GM21367 (cell line): ENCODE data around the gene ZG16B.

ENCODE experiments used
- ATAC-seq: cut with Tn5 transposase; IDR thresholded peaks from one replicate; pipeline ENCODE4 v1.9.1; 2021; ENCODE audit not compliant: unreplicated experiment

ZG16B gene

DNA sequence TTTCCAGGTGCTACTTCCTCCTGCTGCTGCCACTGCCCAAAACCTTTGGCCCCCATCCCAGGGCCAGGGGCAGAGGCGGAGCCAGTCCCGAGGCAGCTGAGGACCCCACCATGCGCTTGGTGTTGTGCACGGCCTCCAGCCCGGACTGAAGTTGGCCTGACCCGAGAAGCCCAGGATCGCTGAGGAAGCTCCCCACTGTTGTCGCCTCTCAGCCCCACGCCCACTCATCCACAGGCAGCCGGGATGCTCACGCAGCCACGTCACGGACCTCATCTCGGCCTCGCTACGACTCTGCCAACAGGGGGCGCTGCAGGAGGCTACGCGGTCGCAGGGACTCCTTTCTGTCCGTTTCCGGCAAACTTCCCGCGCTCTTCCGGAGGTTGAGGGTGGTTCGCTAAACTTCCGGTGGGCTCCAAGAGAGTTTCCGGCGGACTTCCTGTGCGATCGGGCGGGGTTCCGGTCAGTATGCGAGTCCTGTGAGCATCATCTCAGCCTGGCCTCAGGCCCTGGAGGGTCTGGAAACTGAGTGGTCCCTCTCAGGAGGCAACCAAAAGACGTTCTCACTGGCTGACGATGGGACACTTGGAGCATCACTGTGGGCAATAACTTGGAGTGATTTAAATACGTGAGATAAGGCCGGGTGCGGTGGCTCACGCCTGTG, 12.4 kb downstream of the ZG16B start:
- ATAC-seq, result no peak

DNA sequence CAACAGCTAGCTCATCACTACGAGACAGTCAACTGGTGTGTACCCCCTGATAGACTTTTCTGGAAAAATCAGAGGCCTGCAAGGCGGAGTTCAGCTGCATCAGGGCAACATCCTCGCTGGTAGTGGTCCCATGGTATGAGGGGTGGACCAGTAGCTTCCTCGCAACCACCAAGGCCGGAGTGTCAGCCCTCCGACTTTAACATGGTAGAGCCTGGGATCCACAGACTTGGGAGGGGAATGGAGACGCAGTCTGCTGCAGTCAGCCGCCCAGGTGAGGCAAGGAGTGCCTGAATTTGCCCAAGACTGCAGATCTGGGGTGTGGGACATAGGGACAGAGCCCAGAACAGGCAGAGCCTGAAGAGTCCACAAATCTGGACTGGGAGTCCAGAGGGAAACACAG, 13.4 kb downstream of the ZG16B start:
- no peak for ATAC-seq

DNA sequence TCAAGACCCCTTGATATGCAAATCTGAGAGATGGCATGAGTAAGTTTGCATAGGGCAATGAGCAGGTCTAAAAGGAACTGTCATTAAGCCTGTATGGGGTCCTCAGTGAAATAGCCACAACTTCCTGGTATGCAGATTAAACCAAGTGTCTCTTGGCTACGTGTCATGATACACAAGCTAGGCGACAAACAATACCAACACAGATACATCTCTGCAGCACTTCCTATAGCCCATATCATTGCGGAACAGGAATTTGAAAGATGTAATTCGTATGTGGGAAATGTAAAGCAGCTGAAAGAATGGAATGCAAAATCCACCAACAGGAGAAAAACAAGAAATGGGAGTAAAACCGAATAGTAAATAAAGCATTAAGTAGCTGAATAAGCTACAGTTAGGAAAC, 15.0 kb downstream of the ZG16B start:
- no peak for ATAC-seq

DNA sequence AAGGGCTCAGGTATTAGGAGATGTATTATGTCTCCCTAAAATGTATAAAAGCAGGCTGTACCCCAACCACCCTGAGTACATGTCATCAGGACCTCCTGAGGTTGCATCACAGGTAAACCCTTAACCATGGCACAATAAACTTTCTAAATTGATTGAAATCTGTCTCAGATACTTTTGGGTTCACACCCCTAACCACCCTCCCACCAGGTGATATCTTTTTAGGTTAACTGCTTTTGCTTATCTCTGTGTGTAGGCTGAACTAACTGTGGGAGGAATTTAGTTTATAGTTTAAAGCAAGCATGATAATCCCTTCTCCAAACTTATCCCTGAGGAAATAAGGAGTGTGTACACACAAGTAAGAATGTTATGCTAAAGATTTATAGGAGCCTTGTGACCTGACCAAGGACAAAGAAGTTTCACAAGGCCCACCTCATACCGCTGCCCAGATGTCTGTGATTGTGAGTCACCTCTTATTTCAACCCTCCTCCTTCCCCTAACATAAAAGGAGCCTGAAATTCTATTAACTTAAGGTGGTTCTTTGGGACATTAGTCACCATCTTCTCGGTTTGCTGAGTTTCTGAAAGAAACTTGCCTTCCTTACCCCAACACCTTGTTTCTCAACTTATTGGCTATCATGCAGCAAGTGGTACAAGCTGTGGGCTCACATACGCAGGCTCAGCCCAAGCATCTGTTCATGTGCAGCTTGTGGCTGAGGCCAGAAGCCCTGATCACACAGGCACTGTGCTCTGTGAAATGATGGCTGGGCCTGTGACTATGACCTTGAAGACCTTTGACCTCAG, 16.6 kb downstream of the ZG16B start:
- no peak for ATAC-seq

DNA sequence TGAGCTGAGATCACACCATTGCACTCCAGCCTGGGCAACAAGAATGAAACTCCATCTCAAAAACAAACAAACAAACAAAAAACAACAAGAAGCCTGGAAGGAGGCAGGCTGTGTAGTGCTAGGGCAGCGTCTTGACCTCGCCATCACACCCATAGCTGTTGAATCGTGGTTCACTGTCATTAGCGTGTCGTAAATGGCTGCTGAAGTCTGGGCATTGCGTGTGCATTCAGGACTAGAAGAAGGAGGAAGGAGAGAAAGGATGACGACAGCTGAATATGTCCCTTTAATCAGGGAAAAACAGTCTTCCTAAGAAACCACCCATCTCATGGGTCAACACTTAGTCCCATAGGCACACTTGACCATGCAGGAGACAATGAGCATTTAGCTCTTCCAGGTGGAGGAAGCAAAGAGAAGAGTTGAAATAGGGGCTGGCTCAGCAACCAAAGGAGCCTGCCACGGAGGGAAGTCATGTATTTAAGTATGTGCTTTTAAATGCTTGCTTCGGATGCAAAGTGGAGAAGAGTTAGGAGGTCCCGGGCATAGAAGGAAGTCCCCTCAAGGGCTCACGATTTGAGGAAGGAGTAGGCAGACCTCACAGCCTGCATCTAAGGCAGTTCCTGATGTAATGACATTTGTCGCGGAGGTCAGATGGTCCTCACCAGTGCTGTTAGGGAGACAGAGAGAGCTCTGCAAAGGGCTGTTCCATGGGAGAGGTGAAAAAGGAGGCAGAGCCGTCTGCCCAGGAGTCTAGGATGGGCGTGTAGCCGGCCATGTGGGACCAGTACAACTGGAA, 19.0 kb downstream of the ZG16B start:
- no peak for ATAC-seq

DNA sequence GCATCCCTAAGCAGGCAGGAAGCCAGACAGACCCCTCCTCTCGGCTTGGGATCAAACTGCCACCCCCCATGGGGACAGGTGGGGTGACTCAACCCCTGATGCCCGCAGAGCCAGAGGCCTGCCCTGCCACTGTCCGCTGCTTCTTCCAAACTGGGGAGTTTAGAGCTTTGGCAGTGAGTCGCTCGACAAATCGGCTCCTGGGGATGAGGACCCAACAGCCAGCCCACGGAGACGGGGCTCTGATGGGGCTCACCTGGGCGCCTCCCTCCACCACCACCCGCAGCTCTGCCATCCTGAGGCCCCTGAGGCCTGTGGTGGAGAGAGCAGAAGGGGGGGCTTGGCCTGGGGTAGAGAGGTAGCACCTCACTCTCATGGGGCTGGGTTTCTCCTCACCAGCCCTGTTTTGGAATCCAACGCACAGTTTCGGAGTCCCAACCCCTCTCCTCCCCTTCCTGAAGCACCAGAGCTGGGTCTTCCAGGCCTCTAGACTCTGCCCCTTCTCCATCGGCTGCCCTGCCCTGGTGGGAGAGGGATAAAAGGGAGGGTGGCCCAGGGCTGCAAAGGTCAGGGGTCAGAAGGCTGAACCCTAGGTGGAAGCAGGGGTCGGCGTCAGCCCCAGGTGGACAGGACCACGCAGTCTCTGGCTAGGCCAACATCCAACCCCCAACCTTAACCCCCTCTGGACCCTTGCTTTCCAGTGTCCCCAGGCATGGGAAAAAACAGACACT, 22.1 kb downstream of the ZG16B start:
- ATAC-seq, result no peak

DNA sequence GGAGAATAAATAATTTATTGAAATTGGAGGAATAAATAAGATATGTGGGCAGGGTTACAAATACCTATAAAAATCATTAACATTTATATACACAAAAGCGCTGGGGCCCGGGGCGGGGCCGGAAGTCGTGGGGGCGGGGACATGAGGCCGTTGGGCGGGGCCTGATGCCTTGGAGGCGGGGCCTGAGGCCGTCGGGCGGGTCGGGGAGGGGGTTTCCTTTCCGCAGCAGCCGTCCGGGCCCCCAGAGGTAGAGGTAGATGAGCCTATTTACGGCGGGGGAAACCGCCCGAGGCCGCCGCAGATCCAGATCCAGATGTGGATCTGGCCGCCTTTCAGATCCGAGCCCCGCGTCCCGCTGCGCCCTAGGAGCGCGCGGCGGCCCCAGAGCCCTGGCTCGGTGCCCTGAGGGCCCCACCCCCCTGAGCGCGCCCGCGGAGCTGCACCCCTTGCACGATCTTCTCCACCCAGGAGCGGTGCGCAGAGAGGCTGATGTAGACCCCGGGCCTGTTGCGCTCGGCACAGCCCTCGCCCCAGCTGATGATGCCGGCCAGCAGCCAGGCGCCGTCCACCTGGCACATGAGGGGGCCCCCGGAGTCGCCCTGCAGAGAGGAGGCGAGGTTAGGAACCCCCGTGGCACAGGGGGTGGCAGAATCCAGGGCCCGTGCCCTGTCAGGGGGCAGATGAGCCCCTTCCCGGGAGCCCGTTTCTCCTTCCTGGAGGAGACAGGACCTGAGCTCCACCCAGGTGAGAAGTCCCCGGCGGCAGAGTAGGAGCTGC, 22.8 kb downstream of the ZG16B start:
- ATAC-seq, result no peak

DNA sequence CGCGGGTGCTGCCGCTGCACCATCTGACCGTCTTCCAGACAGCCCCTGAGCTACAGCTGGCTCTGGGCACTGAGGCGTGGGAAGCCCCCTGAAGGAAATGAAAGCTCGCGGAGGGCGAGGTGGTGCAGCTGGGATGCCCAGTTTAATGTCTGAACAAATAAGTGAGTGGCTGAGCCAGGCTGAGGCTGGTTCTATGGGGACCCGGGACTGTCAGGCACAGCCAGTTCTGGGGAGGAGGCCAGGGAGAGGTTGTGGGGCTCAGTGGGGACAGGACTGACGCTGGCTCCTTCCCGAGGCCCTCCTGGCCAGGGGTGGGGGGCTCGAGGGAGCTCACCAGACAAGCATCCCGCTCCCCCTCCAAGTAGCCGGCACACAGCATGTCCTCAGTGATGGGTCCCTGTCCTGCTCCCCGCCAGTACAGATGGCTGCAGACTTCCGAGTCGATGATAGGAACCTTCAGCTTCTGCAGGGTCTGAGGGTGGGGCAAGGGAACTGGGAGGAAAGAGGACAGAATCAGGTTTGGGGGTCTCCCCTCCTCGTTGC, 23.5 kb downstream of the ZG16B start:
- no peak for ATAC-seq

DNA sequence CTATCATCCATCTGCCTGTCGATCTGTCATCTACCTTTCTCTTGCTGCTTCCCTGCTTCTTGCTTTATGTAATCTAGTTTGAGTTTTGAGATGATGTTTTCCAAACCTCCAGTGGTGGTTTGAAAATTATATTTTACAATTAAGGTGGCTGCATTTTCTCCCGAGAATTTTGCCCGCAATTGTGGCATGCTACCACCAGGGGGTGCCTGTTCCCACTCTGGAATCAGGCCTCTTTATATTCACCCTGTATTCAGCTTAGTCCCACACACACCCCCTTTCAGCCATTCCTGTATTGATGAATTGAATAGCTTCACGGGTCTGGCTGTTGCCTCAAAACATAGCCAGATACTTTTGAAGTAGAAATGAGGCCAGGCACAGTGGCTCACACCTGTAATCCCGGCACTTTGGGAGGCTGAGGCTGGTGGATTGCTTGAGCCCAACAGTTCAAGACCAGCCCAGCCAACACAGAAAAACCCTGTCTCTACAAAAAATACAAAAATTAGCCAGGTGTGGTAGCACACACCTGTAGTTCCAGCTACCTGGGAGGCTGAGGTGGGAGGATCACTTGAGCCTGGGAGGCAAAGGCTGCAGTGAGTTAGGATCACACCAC, 24.7 kb downstream of the ZG16B start:
- no peak for ATAC-seq

DNA sequence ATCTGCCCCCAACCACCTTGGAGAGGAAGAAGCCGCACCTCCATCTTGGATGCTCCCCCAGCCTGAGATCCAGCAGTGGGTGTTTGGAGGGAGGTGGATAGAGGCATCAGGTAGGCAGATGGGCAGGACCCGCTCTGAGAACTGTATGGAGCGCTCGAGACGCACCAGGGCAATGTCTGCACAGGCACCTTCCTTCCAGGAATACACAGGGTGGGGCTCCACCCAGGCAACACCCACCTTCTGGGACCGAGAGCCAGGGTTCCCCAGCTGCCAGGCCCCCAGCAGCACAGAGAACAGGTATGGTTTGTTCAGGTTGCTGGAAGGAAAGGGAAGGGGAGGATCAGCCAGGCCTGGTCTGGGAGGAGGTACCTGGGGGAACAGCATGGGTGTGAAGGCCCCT, 25.4 kb downstream of the ZG16B start:
- ATAC-seq, result no peak

DNA sequence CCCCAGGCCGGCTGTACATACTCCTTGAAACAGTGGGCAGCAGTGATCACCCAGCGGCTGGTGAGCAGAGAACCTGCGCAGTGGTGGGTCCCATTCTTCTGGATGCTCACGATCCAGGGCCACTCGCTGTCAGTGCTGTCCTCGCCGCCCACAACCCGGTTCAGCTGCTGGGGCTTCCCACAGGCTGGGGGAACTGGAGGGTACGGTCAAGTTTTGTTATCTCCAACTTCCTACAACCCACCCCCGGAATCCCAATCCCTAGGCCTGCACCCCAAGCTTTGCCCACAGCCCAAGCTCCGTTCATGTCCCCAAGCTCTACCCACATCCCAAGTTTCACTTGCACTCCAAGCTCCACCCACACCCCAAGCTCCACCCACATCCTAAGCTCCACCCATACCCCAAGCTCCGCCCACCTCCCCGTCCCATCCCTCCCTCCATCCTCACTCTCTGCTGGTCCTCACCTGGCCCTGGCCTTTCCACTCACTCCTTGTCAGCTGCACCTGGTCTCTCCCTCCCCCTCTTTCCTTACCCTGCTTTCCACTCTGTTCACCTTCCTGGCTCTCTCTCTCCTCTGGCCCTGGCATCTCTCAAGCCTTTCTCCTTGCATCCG, 26.1 kb downstream of the ZG16B start:
- no peak for ATAC-seq

DNA sequence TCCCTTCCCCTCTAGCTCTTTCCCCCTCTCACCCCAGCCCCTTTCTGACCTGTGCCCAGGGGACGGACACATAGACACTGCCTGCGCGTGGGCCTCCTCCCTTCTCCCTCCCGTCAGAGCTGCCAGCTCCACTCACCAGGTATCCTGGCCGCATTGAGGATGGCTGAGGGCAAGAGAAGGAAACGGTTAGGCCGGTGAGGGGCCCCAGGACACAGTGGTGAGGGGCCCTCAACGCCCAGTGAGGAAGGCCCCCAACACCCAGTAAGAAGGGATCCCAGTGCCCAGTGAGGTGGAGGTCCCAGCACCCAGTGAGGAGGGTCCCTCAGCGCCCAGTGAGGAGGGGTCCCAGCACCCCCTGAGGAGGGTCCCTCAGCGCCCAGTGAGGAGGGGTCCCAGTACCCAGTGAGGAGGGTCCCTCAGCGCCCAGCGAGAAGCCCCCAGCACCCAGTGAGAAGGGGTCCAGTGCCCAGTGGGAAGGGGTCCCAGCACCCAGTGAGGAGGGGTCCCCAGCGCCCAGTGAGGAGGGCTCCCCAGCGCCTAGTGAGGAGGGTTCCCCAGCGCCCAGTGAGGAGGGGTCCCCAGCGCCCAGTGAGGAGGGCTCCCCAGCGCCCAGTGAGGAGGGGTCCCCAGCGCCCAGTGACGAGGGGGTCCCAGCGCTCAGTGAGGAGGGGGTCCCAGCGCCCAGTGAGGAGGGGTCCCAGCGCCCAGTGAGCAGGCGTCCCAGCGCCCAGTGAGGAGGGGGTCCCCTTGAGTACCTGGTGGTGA, 26.8 kb downstream of the ZG16B start:
- ATAC-seq, result no peak

DNA sequence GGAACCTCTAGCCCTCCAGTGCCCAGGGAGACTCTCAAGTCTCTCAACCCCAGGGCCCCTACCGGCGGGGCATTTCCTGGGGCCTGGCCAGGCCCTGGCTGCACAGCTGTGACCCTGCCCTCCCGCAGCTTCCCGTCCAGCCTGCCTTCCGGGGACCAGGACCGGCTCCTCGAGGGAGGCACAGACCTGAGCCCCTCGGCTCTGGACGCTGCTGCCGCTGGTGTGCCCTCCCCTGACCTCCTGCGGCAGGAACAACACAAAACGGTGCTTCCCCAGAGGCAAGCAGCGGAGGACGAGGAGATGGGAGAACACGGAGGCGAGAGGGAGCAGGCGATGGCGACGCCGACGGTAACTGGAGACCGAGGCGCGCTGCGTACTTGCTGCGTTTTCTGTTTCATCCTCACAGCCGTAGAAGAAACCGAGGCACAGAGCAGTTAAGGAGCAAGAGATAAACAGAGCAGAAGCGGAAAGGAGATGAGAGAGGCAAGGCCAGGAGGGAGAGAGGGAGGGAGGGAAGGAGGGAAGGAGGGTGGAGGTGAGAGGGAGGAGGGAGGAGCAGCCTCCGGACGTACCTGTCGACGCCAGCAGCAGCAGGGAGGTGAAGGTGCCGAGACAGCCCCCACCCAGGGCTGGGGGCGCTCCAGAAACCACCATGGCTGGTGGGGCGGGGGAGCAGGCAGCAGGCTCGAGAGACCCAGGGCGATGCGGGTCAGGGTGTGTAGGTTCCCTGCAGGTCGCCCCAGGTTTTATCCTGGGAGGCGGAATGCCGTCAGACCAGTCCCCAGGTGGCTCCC, 27.5 kb downstream of the ZG16B start, which contains the start of gene PRSS22:
Gene PRSS22 (minus strand): TSS at position 720 of the 794 bp plus-strand sequence. CDS start 66 bp downstream, at position 654.
- ATAC-seq, result no peak

DNA sequence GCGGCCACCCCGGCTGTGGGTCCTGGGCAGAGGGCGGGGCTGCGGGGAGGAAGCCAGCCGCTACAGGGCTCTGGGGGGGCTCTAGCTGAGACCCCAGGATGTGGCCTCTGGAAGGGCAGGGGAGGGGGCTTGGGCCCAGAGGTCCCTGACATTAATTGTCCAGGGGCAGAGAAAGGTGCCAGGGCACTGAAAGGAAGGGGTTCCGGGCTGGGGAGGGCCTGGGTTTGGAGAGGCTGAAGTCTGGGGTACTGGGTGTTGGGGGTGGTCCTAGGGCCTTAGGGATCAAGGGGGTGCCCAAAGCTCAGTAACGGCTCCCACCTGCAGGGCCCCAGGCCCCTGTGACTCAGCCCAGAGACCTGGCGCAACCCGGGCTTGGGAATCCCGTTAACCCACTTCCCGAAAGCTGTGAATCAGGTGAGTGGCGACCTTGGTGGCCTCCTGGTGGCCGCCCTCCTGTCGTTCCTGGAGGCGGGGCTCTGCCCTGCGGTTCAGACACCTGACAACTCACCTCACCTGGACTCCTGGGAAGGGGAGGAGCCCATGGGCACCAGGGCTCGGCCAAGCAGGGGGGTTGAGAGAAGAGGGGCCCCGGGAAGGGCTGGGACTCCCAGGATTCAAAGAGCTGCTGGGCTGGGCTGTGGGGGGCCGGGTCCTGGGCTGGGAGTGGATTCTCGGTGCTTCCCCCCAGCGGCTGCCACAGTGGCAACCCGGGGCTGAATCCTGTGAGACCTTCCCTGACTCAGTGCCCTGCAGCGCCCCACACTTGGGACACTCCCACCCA, 28.3 kb downstream of the ZG16B start:
- ATAC-seq, result no peak

DNA sequence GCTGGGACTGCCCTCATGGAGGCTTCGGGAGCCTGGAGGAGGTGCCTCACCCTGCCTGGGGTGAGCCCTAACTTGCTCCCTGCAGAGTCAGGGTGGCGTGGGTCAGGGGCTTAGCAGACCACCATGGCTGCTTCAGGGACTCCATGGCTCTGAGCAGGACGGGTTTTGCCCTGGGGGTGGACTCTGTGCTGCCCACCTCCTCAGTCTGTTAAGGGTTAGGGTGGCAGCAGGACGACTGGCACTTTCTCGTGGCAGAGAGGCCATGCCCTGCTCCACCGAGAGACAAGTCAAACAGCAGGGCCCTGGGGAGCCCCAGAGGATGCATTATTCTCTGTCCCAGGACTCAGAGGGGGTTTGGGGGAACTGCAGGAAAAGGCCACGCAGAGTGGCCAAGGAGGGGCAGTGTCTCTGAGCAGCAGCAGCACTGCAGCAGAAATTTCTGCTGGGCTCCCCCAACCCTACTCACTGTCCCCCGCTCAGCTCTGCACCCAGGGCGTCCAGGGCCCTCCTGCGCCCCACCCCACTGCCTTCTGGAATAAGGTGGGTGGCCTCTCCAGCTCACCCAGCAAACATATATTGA, 29.7 kb downstream of the ZG16B start:
- ATAC-seq, result no peak

DNA sequence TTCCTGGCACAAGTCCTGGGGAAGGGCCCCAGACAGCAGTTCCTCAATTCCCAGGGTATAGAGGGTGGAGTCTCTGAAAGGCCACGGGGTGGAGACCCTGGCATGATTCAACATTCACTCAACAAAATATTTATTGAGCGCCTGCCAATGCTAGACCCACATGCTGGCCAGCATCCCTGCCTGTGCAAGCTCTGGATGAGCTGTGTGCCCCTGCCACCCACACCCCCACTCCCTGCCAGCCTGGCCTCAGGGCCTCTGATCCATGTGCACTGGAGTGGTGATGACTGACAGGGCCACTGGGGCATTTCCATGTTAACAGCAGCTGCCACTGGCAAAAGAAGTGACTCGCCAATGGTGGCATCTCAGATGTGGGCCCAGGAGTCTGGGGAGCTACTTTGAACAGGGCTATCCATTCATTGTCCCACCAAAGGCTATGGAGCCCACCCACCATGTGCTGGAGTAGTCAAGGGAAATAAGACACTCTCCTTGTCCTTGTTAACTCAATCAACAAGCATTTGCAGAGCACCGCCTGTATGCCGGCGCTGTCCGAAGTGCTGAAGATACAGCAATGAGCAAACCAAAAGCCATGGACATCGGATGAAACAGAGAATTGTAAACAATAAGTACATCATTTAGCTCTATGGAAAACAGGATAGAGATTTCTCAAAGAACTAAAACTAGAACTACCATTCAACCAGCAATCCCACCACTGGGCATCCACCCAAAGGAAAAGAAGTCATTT, 30.9 kb downstream of the ZG16B start:
- ATAC-seq, result no peak
